SKM-1 treated with dmso at 0.1 percent for 144 hours (cell line): Measurements from ENCODE around the gene AJUBA.
"Not testable (repeated sequence)": the region's sequence is repeated elsewhere in the genome, so short reads cannot be mapped to it uniquely, and the experiment has no call there.

Experiments used
- DNase-seq: peaks from one replicate; lab custom pipeline; 2025; ENCODE audit not compliant: unreplicated experiment; lab: John Stamatoyannopoulos, UW

AJUBA gene

DNA sequence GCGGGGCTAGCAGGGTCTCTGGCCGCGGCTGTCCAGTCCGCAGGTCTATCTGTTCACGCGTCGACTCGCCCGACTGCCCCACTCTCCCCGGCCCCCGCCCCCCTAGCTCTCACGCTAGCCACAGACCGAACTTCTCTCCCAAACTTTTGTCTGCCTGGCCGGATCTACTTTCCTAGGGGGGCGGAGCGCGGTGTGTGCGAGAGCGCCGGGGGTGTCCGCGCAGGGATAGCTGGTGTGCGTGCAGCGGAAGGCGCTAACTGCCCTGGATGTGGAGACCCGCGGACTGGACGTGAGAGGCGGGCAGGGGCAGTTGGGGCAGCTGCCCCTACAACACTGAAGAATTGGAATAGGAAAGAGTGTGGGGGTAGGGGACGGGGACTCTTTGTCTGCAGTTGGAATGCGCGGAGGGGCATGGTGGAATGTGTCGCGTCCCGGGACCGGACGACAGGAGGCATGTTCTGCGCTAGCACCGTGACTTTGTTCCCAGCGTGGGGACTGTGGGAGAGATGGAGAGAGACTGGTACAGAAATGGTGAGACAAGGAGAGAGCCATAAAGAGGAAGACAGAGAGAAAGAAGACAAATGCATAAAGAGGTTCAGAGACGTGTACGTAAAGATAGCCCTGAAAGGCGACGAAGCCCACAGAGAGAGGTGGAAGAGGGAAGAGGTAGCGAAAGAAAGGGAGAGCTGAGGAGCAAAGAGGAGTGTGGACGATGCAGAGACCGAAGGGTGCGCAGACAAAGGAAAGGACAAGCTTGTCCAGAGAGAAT is at the start of gene AJUBA:
Gene AJUBA (minus strand): TSS at position 75 of the 769 bp plus-strand sequence. CDS start 285 bp downstream, outside the sequence.
- DNase-seq = peak; percentile 63

DNA sequence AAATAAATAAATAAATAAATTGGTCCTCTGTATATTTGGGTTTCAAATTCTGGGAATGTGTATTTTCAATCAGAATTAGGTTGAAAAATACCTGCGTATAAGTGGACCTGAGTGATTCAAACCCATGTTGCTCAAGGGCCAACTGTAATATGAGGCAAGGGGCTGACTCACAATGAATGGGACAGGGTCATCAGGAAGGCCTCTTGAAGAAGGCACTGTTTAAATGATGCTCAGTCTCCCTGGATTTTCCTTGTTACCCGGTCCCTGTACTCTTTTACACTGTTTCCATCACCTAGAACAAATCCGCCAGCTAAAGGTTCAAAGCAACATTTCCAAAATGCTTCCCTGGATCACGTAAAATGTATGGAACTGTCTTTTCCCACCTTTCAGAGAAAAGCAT is 48.6 kb upstream of the AJUBA start:
- DNase-seq = no peak

DNA sequence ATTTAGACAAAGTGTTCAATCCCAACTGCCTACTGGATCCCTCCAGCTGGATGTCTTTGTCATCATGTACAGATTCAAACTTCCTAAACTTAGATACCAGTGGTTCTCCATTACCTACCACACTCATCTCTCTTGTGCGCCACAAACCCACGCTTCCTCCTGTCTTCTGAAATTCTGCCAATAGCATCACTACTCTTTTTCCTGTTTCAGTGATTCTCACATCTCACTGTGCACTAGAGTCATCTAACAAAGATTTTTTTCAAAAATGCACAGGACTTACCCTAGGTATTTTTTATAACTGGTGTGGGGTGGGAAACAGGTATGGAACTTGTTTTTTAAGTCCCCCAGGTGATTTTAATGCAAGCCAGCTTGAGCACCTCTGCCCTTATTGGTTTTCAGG is 46.4 kb upstream of the AJUBA start:
- DNase-seq = no peak

DNA sequence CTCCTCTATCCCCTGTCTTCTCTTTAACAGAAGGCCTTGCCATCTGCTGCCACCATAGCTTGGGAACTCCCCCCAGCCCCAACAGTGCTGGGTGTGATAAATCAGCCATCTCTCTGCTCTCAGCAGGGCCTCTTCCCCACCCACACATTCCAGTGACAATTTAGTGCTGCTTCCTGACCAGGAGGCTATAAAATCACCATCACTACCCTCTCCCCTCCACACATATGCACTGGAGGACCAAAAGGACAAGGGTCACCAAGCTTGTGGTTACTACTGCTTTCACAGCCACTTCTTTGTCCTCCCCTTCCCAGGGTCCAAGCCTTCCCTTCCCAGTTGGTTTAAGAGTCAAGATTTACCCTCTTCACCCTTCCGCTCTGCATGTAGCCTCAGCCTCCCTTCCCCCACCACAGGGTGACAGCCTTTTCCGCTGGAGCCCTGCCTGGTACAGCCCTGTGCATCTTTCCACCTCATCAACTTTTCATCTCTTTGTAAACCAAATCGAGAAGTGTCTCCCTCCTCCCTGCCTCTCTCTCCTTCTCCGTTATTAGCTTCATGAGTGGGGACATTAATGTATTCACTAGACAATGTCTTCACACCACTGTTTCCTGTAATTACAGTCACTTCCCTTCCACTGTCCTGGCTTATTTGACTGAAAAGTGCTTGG is 42.9 kb upstream of the AJUBA start:
- no peak for DNase-seq

DNA sequence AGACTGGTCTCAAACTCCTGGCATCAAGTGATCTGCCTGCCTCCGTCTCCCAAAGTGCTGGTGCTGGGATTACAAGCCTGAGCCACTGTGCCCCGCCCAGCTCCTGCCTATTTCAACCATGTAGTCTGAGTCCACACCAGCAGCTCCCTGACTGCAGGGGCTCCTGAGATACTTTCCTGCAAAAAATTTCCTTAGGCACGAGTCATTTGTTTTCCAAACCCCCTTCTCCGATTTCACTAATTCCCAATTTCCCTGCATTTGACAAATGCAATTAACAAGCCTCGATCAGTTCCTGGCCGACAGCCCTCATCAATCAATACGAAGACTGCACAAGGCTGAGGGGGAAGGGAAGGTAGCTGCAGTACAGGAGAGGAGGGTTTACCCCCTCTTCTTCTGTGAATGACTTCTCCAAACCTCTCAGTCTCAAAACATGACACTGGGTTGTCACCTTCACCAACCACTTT is 42.3 kb upstream of the AJUBA start:
- no peak for DNase-seq

DNA sequence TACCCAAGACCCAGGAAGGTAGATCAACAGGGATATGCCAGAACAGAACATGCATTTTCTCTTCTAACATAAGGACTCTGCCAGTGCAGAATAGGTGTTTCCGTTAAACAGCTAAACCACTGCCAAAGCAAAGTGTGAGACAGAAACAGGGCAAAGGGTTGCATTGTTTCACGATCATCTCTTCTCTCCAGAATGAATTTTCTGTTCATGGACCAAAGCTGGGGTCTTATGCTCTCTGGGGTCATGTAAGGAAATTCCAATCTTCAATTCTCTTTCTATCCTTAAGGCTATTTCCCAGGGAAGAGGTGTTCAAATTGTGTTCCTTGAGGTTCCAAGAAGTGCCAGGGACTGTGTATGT is 41.4 kb upstream of the AJUBA start:
- no peak for DNase-seq

DNA sequence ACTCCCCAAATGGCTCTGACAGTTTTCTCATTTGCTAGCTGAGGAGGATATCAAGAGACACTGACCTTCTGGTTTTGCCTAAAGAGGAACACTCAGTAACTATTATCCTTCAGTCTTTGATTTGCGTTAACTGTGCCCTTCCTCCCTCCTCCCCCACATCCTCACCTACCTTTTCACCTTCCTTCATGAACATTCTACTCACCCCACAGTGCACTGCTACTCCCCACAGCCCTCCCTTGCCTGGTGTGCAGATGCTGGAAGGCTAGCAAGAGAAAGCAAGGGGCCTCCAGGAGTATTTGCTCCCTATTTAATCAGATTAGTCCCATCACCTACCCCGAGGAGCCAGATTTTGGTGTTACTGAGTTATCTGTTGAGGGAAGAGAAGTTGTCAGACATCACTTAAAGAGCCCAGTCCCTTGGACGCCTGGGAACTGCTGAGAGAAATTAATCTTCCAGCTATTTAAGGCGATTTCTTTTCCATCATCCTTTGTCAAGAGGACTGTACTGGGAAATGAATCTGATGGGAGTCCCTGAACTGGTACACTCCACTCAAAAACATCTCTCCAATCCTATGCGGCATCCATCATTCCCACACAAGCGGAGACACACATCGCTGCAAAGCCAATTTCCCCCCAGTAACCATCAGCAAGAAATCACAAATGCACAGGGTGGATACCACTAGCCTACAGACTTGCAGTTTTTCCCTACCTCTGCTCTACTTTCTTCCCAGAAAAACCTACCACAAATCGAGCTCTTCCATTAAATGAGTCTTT is 40.9 kb upstream of the AJUBA start:
- no peak for DNase-seq

DNA sequence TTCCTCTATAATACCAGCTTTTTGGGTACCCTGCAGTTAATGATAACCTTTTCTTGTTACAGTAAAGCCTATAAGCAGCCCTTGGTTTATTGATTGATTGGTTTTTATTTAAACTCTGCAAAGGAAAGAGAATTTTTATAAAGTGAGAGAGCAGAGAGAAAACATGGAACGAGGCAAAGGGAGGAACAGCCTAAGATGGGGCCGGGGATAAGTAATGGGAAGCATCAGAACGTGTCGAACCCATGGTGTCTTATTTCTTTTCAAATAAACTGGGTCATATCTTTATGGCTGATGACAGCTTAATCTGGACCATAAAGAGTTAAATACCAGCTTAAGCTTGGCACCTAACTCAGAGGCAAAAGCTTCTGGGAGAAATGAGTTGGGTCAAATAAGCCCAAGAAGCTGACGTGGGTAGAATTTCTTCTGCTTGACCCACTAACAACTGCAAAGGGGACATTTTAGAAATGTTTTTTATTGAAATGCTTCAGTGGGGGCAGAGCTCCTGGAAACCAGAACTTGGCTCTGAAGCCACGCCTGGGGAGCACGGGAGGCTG is 39.6 kb upstream of the AJUBA start:
- no peak for DNase-seq

DNA sequence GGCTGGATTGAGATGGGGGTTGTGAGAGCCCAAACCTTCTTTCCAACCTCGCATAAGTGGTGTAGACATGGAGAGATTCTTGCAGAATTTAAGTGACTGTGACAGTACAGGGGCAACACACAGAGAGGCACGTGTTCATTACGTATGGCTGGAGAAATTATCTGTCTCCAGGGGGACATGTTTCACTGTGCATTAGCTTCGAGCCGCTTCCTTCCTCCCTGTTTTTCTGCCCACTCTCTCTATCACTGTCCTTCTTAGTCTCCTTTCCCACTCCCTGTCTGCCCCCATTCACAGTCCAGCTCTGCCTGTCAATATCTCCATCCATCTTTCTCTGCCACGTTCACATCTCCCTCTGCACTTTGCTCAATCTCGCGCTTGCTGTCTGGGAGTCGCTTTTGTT is 39.1 kb upstream of the AJUBA start:
- DNase-seq = no peak

DNA sequence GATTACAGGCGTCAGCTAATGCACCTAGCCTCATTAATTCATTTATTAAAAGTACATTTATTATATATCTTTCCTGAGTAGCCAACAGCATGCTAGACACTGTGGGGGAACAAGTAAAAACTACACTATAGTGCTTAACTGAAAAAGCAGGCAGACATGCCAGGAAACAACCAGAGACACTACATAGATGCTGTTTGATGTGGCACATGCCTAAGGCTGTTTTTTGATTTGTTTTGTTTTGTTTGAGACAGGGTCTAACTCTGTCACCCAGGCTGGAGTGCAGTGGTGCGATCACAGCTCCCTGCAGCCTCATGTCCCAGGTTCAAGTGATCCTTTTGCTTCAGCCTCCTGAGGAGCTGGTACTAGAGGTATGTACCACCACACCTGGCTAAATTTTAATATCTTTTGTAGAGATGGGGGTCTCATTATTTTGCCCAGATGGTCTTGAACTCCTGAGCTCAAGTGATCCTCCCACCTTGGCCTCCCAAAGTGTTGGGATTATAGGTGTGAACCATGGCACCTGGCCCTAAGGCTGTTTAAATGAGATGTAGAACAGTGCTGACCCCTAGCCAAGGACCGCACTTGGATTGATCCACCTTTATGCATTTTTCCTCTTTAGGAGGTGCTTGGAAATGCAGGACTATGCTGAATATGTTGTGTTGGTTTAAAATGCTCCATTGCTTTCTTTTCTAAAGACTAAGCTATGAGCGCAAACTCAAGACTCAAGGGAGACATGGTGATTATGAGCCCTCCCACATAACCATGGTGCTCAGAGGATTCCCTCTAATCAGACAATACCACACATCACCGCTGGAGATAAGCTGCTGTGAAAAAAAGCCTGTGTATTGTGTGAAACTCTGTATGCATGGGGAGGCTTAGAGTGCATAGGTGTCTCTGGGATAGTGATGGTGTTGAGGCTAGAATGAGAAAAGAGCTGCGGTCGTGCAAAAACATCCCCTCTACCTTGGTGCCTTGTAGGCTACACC is 38.1 kb upstream of the AJUBA start:
- no peak for DNase-seq

DNA sequence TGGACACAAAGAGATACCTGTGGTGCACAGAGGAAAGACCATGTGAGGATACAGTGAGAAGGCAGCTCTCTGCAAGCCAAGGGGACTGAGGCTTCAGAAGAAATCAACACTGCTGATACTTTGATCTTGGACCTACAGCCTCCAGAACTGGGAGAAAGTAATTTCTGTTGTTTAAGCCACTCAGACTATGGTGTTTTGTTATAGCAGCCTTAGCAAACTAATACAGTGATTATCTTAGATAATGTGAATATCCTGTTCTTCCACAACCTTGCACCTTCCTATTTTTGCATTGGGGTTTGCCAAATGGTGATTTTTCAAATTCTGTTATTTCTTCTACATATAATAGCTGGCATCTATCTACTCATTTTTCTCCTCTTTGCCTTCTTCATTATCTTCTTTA is 35.8 kb upstream of the AJUBA start:
- no peak for DNase-seq

DNA sequence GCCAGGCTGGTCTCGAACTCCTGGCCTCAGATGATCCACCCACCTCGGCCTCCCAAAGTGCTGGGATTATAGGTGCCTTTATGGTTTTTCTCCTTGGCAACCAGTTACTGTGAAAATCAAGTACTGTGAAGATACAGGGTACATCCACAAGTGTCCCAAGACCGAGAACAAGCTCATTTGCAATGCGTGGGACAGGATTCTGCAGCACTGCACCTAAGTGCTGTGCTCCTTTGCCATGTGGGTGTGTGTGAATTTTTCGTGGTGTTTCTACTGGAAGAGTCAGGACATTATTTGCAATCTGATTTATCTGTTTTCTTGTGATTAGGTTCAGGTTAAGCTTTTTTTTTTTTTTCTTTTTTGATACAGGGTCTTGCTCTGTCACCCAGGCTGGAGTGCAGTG is 34.7 kb upstream of the AJUBA start:
- no peak for DNase-seq

DNA sequence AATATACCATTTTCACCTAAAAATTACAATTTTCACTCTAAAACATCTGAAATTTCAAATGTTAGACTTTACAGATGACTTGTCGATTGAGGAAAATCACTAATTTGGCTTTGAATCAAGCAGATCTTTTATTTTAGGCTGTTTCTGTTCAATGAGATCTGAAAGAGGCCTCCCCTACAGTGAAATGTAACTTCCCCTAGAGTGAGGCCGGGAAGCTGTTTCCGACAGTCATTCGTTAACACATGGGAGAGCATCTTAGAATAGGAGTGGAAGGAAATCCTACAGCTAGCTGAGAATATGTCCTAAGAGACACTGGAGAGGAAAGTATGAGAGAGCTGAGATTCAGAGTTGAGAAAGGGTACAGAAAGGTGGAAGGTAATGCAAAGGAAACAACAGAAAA is 33.3 kb upstream of the AJUBA start:
- no peak for DNase-seq

DNA sequence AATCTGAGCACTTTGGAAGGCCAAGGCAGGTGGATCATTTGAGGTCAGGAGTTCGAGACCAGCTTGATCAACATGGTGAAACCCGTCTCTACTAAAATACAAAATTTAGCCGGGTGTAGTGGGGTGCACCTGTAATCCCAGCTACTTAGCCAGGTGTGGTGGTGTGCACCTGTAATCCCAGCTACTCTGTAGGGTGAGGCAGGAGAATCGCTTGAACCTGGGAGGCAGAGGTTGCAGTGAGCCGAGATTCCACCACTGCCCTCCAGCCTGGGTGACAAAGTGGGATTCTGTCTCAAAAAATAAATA is 31.4 kb upstream of the AJUBA start:
- not testable (repeated sequence) for DNase-seq

DNA sequence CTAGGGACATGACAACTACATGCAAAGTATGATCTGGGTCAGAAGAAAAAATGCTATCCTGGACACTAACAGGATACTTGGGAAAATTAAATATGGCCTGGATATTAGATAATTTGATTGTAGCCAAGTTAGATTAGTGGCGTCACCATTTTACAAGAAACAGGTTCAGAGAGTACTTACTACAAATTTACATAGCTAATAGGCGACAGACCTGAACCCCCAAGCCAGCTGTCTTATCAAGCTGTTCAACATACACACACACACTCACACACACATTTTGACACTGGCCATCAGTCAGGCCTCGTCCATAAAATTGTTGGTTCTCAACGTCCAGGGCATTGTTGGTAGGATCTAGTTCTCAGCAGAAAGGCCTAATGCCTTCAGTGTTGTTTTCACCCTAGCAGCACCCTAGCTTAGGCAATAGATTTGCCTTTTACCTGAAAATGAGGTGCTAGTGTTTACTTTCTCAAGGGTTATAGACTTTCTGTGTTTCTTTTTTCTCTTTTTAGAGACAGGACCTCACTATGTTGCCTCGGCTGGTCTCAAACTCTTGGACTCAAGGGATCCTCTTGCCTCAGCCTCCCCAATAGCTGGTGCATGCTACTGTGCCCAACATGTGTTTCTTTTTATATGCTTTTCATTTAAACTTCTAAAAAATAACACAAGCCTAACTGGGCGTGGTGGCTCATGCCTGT is 30.9 kb upstream of the AJUBA start:
- DNase-seq = no peak

DNA sequence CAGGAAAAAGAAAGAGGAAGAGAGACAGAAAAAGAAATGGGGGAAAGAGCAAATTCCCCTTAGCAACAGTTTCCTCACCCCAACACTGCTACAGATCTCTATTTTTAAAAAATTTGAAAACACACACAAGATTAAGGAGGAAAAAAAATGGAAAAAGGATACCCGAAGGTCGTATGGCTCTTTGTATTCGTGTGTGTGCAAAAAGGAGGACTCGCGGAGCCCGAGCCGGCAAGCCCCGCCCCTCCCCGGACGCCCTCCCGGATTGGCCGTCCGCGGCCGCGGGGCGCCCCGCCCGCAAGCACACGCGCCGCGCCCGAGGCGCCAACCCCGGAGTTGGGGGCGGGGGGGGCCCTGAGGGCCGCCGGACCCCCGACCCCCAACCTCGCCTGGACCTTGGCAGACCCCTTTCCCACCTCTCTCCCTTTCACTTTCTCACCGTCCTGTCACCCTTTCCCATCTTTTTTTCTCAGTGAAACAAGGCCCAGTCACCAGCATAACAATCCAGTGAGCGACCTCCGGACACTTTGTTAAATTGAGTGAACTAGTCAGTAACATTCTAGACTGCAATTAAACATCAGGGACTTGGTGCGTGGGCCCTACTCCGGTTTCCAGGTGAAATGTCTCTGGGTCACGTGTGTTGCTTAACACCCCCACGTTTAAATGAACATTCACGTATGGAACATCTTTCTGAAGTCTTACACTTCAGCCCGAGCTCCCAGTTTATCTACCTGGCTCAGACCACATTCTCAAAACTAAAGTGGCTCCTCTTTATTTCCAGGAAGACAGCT is 27.8 kb upstream of the AJUBA start, which contains the start of gene C14orf93:
Gene C14orf93 (minus strand): TSS at position 205 of the 788 bp plus-strand sequence. CDS start 11,120 bp downstream, outside the sequence.
- DNase-seq = peak; percentile 15

DNA sequence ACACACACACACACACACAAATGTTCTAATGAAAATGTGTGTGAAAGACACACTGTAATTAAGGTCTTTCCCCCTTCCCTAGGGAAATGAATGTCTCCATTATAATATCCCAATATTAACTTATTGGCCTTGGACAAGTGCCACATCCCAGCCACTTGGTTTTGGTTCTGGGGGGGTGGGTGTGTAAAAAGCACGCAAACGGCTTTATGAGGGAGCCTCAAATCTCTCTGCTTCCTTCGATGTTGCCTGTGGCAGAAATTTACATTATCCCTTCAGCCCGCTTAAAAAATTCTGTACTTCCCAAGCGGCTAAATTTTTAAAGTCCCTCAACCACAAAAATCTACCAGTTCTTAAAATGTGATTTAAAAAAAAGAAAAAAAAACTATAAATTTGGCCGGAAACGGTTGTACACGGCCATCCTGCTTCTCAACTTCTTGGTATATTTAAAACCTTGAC is 27.2 kb upstream of the AJUBA start:
- no peak for DNase-seq

DNA sequence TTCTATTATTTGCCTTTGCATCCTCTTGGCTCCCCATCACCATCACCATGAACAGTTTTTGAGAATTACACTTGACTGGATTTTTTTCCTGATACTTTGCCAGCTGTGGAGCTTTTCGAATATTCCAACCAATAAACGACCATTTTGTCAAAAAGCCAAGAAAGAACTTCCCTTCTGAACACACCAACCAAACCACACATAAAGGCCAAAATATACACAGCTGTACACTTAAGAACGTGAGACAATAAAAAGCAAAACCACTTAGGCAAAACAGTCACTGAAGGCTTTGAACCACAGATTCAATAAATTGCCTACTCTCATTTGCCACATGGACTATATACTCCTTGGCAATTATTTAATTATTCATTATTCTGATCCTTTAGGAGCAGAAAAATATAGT is 26.5 kb upstream of the AJUBA start:
- no peak for DNase-seq
